GM20000 (cell line): ENCODE measurements around the gene IPO11.

Experiments
- DNase-seq: peaks from one replicate; pipeline ENCODE4 v3.0.0; 2012; ENCODE audit warnings: low spot score
- TF ChIP-seq, protein P1 (sequence below): IDR thresholded peaks from 2 replicates; pipeline ENCODE4 v1.5.1; 2012; ENCODE audit warnings: mild to moderate bottlenecking, control low read depth; ENCODE audit errors: extremely low read depth, missing control alignments

Gene IPO11

DNA sequence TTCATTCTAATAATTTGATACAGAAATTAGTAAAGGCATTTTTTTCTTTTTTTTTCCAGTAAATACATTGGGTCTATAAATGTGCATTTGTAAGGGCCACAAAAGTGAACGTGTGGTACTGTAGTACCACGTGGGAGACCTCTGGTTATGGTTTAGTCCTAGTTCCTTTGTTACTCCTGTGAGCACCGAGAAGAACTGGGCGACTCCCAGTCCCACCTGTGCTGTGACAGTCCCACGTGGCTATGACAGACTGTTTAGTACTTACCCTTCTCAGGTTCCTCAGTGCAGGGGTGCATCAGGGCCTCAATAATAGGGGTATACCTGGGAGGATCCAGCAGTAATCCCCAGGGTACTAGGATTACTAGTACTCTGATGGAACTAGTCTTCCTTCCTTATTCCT lies 215.3 kb downstream of the IPO11 start:
- TF ChIP-seq, protein P1, sequence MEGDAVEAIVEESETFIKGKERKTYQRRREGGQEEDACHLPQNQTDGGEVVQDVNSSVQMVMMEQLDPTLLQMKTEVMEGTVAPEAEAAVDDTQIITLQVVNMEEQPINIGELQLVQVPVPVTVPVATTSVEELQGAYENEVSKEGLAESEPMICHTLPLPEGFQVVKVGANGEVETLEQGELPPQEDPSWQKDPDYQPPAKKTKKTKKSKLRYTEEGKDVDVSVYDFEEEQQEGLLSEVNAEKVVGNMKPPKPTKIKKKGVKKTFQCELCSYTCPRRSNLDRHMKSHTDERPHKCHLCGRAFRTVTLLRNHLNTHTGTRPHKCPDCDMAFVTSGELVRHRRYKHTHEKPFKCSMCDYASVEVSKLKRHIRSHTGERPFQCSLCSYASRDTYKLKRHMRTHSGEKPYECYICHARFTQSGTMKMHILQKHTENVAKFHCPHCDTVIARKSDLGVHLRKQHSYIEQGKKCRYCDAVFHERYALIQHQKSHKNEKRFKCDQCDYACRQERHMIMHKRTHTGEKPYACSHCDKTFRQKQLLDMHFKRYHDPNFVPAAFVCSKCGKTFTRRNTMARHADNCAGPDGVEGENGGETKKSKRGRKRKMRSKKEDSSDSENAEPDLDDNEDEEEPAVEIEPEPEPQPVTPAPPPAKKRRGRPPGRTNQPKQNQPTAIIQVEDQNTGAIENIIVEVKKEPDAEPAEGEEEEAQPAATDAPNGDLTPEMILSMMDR = no peak
- DNase-seq = no peak

DNA sequence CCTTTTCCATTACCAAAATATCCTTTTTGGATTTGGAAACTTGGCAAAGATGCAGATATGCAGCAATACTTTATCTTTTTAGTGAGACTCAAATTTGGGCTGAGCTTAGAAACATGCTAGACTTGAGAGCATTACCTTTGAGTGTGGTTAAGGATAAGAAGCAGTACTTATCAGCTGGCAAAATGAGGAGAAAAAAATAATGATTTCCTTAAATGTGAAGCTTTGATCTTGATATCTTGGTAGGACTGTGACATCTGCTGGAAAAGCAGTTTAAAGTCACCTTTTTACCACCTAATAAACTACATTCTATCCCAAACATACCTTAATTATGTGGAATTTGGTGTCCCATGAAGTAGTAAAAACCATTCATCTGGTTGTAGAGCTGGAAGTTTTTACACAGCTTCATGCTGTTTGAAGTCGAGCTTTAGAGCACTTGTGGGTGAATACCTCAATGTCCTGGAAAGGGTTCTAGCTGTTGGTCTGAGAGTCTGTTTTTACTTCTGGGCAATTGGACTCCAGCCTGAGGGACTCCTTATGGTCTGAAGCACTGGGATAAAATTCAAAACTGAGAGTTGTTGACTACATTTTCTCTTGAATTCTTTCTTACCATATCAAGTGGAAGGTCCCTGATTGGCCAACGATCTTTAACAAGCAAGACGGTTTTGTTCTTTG lies 219.5 kb downstream of the IPO11 start:
- TF ChIP-seq, protein P1 = no peak
- no peak for DNase-seq

DNA sequence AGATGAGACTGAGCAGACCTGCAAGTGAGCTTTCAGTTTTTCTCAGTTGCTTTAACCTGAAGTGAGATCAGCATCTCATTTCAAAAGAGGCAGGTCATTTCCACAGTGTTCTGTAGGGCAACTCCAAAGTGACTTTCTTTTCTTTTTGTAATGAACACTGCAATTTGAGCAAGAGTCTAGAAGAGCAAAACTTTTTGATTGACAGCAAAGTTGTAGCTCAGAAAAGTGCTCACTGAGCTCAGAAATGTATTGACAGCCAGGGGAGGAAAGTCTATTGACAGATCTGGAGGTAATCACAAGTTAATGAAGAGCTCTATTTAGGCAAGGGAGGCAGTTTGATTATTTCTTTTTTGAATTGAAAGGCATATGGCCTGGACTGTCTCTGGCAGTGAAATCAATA lies 220.7 kb downstream of the IPO11 start:
- TF ChIP-seq, protein P1 = no peak
- DNase-seq = no peak

DNA sequence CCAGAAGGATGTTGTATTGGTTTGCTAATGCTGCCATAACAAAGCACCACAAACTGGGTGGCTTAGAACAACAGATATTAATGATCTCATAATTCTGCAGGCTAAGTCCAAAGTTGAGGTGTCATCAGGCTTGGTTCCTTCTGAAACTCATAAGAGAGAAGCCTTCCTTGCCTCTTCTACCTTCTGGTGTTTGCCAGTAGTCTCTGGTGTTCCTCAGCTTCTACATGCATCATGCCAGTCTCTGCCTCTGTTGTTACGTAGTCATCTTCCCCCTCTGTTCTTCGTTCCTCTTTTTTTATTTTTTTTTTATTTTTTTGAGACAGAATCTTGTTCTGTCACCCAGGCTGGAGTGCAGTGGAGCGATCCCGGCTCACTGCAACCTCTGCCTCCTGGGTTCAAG lies 227.9 kb downstream of the IPO11 start:
- TF ChIP-seq, protein P1 = no peak
- DNase-seq = no peak

DNA sequence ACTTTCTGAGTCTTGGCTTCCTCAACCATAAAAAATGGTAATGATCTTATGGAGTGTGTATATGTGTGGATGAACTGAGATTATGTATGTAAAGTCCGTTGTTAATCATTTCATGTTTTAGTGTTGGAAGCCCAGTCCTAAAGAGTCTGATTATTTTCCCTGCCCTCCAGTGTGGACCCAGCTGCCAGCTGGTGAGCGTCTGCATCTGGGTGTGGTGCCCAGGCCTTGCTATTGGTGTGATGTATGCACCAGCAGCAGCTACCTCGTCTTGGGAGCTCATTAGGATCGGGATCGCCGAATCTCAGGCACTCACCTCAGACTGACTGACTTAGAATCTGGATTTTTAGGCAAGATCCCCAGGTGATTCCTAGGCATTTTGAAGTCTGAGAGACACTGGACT lies 229.9 kb downstream of the IPO11 start:
- DNase-seq = no peak
- TF ChIP-seq, protein P1 = no peak

DNA sequence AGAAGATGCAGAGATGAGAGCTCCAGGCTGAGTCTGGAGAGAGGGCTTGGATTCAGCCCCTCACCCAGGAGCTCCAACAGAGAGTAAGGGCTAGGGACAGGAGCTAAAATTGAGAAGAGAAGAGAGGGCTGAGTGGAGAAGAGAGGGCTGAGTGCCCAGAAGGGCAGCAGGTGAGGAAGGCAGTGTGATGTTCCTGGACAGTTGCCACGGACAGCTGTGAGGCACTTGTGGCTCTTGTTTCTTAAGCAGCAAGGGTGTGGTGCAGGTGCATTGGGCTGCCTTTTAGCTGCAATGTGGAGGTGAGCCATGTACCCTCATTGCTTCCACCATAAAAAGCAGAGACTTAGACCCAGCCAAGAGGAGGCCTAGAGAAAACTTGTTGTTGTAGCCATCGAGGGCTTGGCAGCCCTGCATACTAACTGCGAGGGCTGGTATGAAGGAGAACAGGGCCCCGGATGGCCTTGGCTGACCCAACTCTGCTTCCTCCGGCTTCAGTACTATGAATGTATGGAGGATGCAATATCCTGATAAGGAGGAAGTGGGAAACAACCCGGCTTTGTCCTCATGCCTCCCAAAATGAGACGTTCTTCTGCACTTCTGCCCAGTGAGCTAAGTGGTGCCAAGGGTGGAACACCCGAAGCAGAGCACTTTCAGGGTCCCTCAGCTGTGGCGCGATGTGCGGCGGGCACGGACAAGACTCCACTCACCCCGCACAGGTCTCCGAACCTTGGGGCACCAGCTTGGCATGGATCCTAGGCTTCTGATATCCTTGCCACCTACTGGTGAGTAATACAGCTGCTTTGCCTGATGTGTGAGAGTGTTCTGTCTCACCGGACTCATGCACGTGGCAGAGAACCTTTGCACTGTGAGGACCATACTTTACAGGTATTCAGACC lies 231.2 kb downstream of the IPO11 start:
- TF ChIP-seq, protein P1 = no peak
- no peak for DNase-seq

DNA sequence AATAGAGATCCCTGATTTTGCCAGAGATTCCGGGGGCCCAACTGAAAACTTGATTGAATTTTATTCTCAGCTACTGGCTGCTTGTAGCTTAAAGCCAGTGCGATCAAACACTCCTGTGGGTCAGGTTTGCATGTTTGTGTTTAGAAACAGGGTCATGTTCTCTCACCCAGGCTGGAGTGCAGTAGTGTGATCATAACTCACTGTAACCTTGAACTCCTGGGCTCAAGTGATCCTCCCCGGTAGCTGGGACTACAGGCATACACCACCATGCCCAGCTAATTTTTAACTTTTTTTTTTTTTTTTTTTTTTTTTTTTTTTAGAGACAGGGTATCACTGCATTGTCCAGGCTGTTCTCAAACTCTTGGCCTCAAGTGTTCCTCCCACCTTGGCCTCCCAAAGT lies 232.7 kb downstream of the IPO11 start:
- no peak for DNase-seq
- TF ChIP-seq, protein P1 = no peak
